ENCODE results near the gene SLC41A2. TPM values are rescaled to one million over a fixed set of nuclear protein-coding genes. Genes with fewer than 3 reads are reported as not detected.

The SLC41A2 gene
- total and polyA plus RNA-seq, 10 of the 15 experiments (the other 5 are each of a cell fraction or from before 2014, with no cell fraction given) = 3.5 to 19.0 (median 11.3) TPM

GRCh38 chr12:104959335-104959841 is 1.3 kb upstream of the SLC41A2 start (continued):
- no peak for TF ChIP-seq ZBTB40 (IDR thresholded peaks at IDR 0.05; ENCODE audit: borderline replicate concordance)
- TF ChIP-seq SUZ12 (IDR thresholded peaks at IDR 0.05; ENCODE audit: unreplicated experiment) = no peak
- TF ChIP-seq GATAD2B (conservative IDR thresholded peaks at IDR 0.05; ENCODE audit: low read depth) = no peak
- TF ChIP-seq CUX1 (IDR thresholded peaks at IDR 0.05; ENCODE audit: insufficient replicate concordance, low read depth, low read length) = no peak
- no peak for TF ChIP-seq DPF2 (IDR thresholded peaks at IDR 0.05)
- no peak for TF ChIP-seq CTCF (IDR thresholded peaks at IDR 0.05 in 2 of 3, conservative IDR thresholded peaks at IDR 0.05 in 1 of 3; ENCODE audit: control insufficient read depth in 2 of 3, extremely low read depth in 1 of 3, insufficient read depth in 1 of 3, low read depth in 3 of 3, low read length in 3 of 3)

Data from GM12878 (cell line).